Measurements from ENCODE around the gene QRFP. TPM values are rescaled to one million over a fixed set of nuclear protein-coding genes. Genes with fewer than 3 reads are reported as not detected.
A peak's percentile ranks its signal among the peaks of the same experiment; 100 is the strongest.

Gene QRFP
- polyA plus RNA-seq, 1 donor from 2014 or later, result not detected

GRCh38 chr9:130921989-130922892, 25.6 kb upstream of the QRFP start:
- no peaks in the 10 kb centered on the region for H4K20me1 ChIP-seq (ENCODE audit: insufficient read depth)
- TF ChIP-seq RAD21 (conservative IDR thresholded peaks at IDR 0.05) (no peak), EP300 (conservative IDR thresholded peaks at IDR 0.05; ENCODE audit: poor library complexity, severe bottlenecking) (no peak), EZH2 (IDR thresholded peaks at IDR 0.05; ENCODE audit: borderline replicate concordance, insufficient read depth, low read length, poor library complexity, severe bottlenecking) (no peak), SMC3 (conservative IDR thresholded peaks at IDR 0.05; ENCODE audit: poor library complexity) (no peak), MXI1 (conservative IDR thresholded peaks at IDR 0.05; ENCODE audit: poor library complexity, severe bottlenecking) (no peak), TAF1 (IDR thresholded peaks at IDR 0.05; ENCODE audit: low read depth) (no peak), POLR2AphosphoS5 (IDR thresholded peaks at IDR 0.05) (no peak)
- TF ChIP-seq, protein P1, sequence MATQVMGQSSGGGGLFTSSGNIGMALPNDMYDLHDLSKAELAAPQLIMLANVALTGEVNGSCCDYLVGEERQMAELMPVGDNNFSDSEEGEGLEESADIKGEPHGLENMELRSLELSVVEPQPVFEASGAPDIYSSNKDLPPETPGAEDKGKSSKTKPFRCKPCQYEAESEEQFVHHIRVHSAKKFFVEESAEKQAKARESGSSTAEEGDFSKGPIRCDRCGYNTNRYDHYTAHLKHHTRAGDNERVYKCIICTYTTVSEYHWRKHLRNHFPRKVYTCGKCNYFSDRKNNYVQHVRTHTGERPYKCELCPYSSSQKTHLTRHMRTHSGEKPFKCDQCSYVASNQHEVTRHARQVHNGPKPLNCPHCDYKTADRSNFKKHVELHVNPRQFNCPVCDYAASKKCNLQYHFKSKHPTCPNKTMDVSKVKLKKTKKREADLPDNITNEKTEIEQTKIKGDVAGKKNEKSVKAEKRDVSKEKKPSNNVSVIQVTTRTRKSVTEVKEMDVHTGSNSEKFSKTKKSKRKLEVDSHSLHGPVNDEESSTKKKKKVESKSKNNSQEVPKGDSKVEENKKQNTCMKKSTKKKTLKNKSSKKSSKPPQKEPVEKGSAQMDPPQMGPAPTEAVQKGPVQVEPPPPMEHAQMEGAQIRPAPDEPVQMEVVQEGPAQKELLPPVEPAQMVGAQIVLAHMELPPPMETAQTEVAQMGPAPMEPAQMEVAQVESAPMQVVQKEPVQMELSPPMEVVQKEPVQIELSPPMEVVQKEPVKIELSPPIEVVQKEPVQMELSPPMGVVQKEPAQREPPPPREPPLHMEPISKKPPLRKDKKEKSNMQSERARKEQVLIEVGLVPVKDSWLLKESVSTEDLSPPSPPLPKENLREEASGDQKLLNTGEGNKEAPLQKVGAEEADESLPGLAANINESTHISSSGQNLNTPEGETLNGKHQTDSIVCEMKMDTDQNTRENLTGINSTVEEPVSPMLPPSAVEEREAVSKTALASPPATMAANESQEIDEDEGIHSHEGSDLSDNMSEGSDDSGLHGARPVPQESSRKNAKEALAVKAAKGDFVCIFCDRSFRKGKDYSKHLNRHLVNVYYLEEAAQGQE (IDR thresholded peaks at IDR 0.05; ENCODE audit: borderline replicate concordance), result no peak
- TF ChIP-seq, protein P2, sequence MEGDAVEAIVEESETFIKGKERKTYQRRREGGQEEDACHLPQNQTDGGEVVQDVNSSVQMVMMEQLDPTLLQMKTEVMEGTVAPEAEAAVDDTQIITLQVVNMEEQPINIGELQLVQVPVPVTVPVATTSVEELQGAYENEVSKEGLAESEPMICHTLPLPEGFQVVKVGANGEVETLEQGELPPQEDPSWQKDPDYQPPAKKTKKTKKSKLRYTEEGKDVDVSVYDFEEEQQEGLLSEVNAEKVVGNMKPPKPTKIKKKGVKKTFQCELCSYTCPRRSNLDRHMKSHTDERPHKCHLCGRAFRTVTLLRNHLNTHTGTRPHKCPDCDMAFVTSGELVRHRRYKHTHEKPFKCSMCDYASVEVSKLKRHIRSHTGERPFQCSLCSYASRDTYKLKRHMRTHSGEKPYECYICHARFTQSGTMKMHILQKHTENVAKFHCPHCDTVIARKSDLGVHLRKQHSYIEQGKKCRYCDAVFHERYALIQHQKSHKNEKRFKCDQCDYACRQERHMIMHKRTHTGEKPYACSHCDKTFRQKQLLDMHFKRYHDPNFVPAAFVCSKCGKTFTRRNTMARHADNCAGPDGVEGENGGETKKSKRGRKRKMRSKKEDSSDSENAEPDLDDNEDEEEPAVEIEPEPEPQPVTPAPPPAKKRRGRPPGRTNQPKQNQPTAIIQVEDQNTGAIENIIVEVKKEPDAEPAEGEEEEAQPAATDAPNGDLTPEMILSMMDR (IDR thresholded peaks at IDR 0.05; ENCODE audit: poor library complexity, severe bottlenecking), result no peak
- no peaks in the 10 kb centered on the region for H3K36me3 ChIP-seq (ENCODE audit: insufficient read depth, low read length)
- peak overlapping the region; percentile 28 for H3K4me3 ChIP-seq (ENCODE audit: low read length)
- H3F3A ChIP-seq (ENCODE audit: insufficient read depth, low read length, poor library complexity, severe bottlenecking), result no peaks in the 10 kb centered on the region
- H3K4me2 ChIP-seq (ENCODE audit: low read length), result no peak overlapping the region
- H3K9ac ChIP-seq (ENCODE audit: low read length), result peak overlapping the region; percentile 16
- H3K79me2 ChIP-seq (replicated peaks; ENCODE audit: insufficient read depth, low read length), result no peaks in the 10 kb centered on the region
- no peaks in the 10 kb centered on the region for H3K27me3 ChIP-seq (ENCODE audit: insufficient read depth, low read depth, low read length)
- H2AFZ ChIP-seq (ENCODE audit: low read depth, low read length), result no peak overlapping the region
- peak overlapping the region; percentile 12 for H3K27ac ChIP-seq (ENCODE audit: low read length)
- H3K9me2 ChIP-seq (ENCODE audit: insufficient read depth, low read length), result no peaks in the 10 kb centered on the region
- no peaks in the 10 kb centered on the region for H3K9me3 ChIP-seq (ENCODE audit: low read length)

DNA sequence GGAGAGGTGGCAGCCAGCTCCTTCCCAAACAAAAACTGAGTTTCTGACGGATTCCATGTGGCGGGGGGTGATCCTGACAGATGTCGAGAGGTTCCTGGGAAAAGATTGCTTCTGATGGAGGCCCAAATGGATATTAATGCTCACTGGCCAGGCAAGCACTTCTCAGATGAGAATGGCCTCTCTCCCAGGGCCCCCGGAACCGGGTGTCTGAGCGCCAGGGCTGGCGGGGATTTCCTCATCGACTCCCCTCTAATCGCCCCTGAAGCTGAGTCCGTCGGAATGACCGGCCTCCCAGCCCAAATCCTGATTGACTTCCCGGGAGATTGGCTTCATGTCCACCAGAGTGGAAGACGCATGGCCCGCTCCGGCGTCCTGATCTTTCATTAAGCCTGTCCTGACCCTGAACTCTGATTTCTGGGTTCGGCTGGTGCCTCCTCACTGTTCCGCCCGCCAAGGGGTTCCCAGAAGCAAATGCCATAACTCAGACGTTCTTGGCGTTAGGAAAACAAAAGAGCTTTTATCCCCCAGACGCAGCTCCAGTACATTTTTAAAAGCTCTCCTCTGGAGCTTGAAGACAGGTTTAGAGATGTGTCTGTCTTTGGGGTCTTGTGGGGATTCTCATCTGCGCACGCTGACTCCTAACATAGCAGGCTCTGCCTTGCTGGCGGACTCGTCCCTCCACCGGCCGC, 24.8 kb upstream of the QRFP start:
- Histone ChIP-seq H2AFZ (ENCODE audit: low read depth, low read length) (no peak overlapping the region), H4K20me1 (ENCODE audit: insufficient read depth) (no peaks in the 10 kb centered on the region), H3K9me2 (ENCODE audit: insufficient read depth, low read length) (no peaks in the 10 kb centered on the region), H3K27me3 (ENCODE audit: insufficient read depth, low read depth, low read length) (no peaks in the 10 kb centered on the region), H3K36me3 (ENCODE audit: insufficient read depth, low read length) (no peaks in the 10 kb centered on the region), H3F3A (ENCODE audit: insufficient read depth, low read length, poor library complexity, severe bottlenecking) (no peaks in the 10 kb centered on the region), H3K4me2 (ENCODE audit: low read length) (no peak overlapping the region), H3K9ac (ENCODE audit: low read length) (peak overlapping the region; percentile 27), H3K4me3 (ENCODE audit: low read length) (peak overlapping the region; percentile 28), H3K27ac (ENCODE audit: low read length) (peak overlapping the region; percentile 40), H3K79me2 (replicated peaks; ENCODE audit: insufficient read depth, low read length) (no peaks in the 10 kb centered on the region), H3K9me3 (ENCODE audit: low read length) (no peaks in the 10 kb centered on the region)
- TF ChIP-seq RAD21 (conservative IDR thresholded peaks at IDR 0.05) (no peak), EP300 (conservative IDR thresholded peaks at IDR 0.05; ENCODE audit: poor library complexity, severe bottlenecking) (no peak), POLR2AphosphoS5 (IDR thresholded peaks at IDR 0.05) (peak; percentile 17), TAF1 (IDR thresholded peaks at IDR 0.05; ENCODE audit: low read depth) (no peak)
- TF ChIP-seq, protein P1 (IDR thresholded peaks at IDR 0.05; ENCODE audit: borderline replicate concordance), result no peak

Measured in neural cell (in vitro differentiated cells).